HCT116 (cell line): ENCODE measurements around the gene KTI12. TPM values are rescaled to one million over a fixed set of nuclear protein-coding genes. Genes with fewer than 3 reads are reported as not detected.

ENCODE experiments used
- ATAC-seq: fragments of 200-7000 bp; cut with Tn5 transposase; 2 replicates; pipeline ENCODE4 v1.9.1; 2020; ENCODE audit warnings: mild to moderate bottlenecking, moderate library complexity
- BruUV-seq: library from RNA; stranded (reverse); fragments of 400-500 nt; replicated peaks from 2 replicates; lab custom pipeline; 2021; lab: Mats Ljungman, UMichigan
- CTCF ChIA-PET: fragments of 300-600 bp; sonication (Branson Sonifier 250); formaldehyde crosslinking; loops from one replicate; lab custom pipeline; 2021; ENCODE audit warnings: antibody characterized with exemption; lab: Charles Lee
- POLR2A ChIA-PET: fragments of 300-600, 350-600 bp; sonication (Branson Sonifier 250); formaldehyde crosslinking; loops from one replicate; lab custom pipeline; 2021; ENCODE audit warnings: antibody characterized with exemption; lab: Charles Lee
- RAD21 ChIA-PET, 2 experiments: fragments of 300-600 bp; sonication (Branson Sonifier 250); formaldehyde crosslinking; loops; one replicate each; lab custom pipeline; 2023; ENCODE audit warnings: low total read pairs in 2 of 2; ENCODE audit not compliant: uncharacterized antibody in 2 of 2, unreplicated experiment in 2 of 2, low non-redundant PET in 1 of 2; lab: Charles Lee
- DNase-seq: peaks from one replicate; pipeline ENCODE4 v3.0.0-alpha.2; 2010; ENCODE audit warnings: low read depth, low spot score
- H2AFZ ChIP-seq: fragments of 200-600 bp; shearing (Covaris generic), sonication (generic); 2 replicates; pipeline ENCODE4 v1.6.1; 2017; ENCODE audit warnings: low read depth, mixed run types, mixed read lengths, antibody characterized with exemption, low read length; ENCODE audit not compliant: poor library complexity, severe bottlenecking
- H3K27ac ChIP-seq: 2 replicates; pipeline ENCODE4 v1.5.1; 2012; ENCODE audit warnings: low read depth, low read length
- H3K27me3 ChIP-seq: fragments of 200-600 bp; sonication (generic); 2 replicates; pipeline ENCODE4 v1.6.1; 2016; ENCODE audit warnings: mixed run types, low read length, mixed read lengths; ENCODE audit not compliant: insufficient read depth
- H3K36me3 ChIP-seq, 2 experiments: fragments of 200-500 bp in 1 of 2; fragments of 200-600 bp in 1 of 2; sonication (Bioruptor generic) in 1 of 2; sonication (generic) in 1 of 2; 2 replicates each; pipeline versions ENCODE4 v1.5.1 to v1.6.1; 2014 to 2016; ENCODE audit warnings: low read length in 2 of 2, inconsistent platforms in 1 of 2, mixed read lengths in 1 of 2, mixed run types in 1 of 2; ENCODE audit not compliant: insufficient read depth in 2 of 2, control insufficient read depth in 1 of 2
- H3K4me1 ChIP-seq, 2 experiments: fragments of 200-600 bp in 1 of 2; sonication (generic) in 1 of 2; 2 replicates each; pipeline versions ENCODE4 v1.5.1 to v1.6.1; 2012 to 2017; ENCODE audit warnings: low read length in 2 of 2, inconsistent platforms in 1 of 2, mild to moderate bottlenecking in 1 of 2, mixed read lengths in 1 of 2, mixed run types in 1 of 2, moderate library complexity in 1 of 2; ENCODE audit not compliant: insufficient read depth in 2 of 2, control insufficient read depth in 1 of 2
- H3K4me2 ChIP-seq: fragments of 200-600 bp; sonication (generic); 2 replicates; pipeline ENCODE4 v1.6.1; 2017; ENCODE audit warnings: mixed run types, low read length, mixed read lengths
- H3K4me3 ChIP-seq, 2 experiments: fragments of 200-600 bp in 1 of 2; sonication (generic) in 1 of 2; replicated peaks in 1 of 2; 2 replicates each; pipeline ENCODE4 v1.5.1; 2011 to 2016; ENCODE audit warnings: low read length in 2 of 2, control low read depth in 1 of 2, low read depth in 1 of 2, mild to moderate bottlenecking in 1 of 2, mixed read lengths in 1 of 2, mixed run types in 1 of 2
- H3K79me2 ChIP-seq: fragments of 200-600 bp; sonication (generic); 2 replicates; pipeline ENCODE4 v1.6.1; 2017; ENCODE audit warnings: mild to moderate bottlenecking, mixed run types, low read length, moderate library complexity, mixed read lengths; ENCODE audit not compliant: insufficient read depth
- H3K9ac ChIP-seq: fragments of 200-600 bp; sonication (generic); 2 replicates; pipeline ENCODE4 v1.6.1; 2016; ENCODE audit warnings: low read length, mixed read lengths
- H3K9me2 ChIP-seq: fragments of 200-600 bp; sonication (generic), shearing (Covaris generic); 2 replicates; pipeline ENCODE4 v1.6.1; 2017; ENCODE audit warnings: mixed run types, mild to moderate bottlenecking, moderate library complexity; ENCODE audit not compliant: insufficient read depth
- H3K9me3 ChIP-seq, 2 experiments: fragments of 200-500 bp in 1 of 2; fragments of 200-600 bp in 1 of 2; sonication (Bioruptor generic) in 1 of 2; sonication (generic) in 1 of 2; 2 replicates each; pipeline ENCODE4 v1.6.1; 2014 to 2017; ENCODE audit warnings: low read length in 2 of 2, mixed read lengths in 2 of 2, inconsistent platforms in 1 of 2, low read depth in 1 of 2, mild to moderate bottlenecking in 1 of 2, mixed run types in 1 of 2, moderate library complexity in 1 of 2; ENCODE audit not compliant: control insufficient read depth in 1 of 2, insufficient read depth in 1 of 2
- H4K20me1 ChIP-seq: fragments of 200-600 bp; sonication (generic), shearing (Covaris generic); 2 replicates; pipeline ENCODE4 v1.6.1; 2017; ENCODE audit warnings: mixed run types, mild to moderate bottlenecking, moderate library complexity; ENCODE audit not compliant: insufficient read depth
- ATF3 ChIP-seq: IDR thresholded peaks from 2 replicates; pipeline ENCODE4 v1.6.1; 2012
- CEBPB ChIP-seq: IDR thresholded peaks from 2 replicates; pipeline ENCODE4 v1.6.1; 2012; ENCODE audit warnings: low read depth
- FOSL1 ChIP-seq: IDR thresholded peaks from 2 replicates; pipeline ENCODE4 v1.6.1; 2012; ENCODE audit warnings: low read depth
- JUND ChIP-seq: IDR thresholded peaks from 2 replicates; pipeline ENCODE4 v1.6.1; 2012
- POLR2A ChIP-seq: IDR thresholded peaks from 2 replicates; pipeline ENCODE4 v1.7.0; 2011; ENCODE audit warnings: borderline replicate concordance; ENCODE audit not compliant: insufficient read depth, insufficient read length; ENCODE audit errors: extremely low read depth
- POLR2AphosphoS5 ChIP-seq: IDR thresholded peaks from 2 replicates; pipeline ENCODE4 v1.6.1; 2011; ENCODE audit warnings: mild to moderate bottlenecking, low read depth, low read length, moderate library complexity
- SIN3A ChIP-seq: IDR thresholded peaks from 2 replicates; pipeline ENCODE4 v1.6.1; 2012; ENCODE audit warnings: low read depth
- SP1 ChIP-seq: IDR thresholded peaks from 2 replicates; pipeline ENCODE4 v1.6.1; 2012; ENCODE audit warnings: low read depth
- SRF ChIP-seq: IDR thresholded peaks from 2 replicates; pipeline ENCODE4 v1.6.1; 2012; ENCODE audit warnings: low read depth
- TCF7L2 ChIP-seq: IDR thresholded peaks from 2 replicates; pipeline ENCODE4 v1.7.0; 2011; ENCODE audit warnings: borderline replicate concordance, inconsistent platforms; ENCODE audit not compliant: insufficient read depth, insufficient read length; ENCODE audit errors: extremely low read depth
- ZBTB33 ChIP-seq: IDR thresholded peaks from 2 replicates; pipeline ENCODE4 v1.6.1; 2011; ENCODE audit warnings: mild to moderate bottlenecking, low read length, moderate library complexity; ENCODE audit not compliant: insufficient replicate concordance; ENCODE audit errors: extremely low read depth
- intact Hi-C: fragments of 100-400 bp; cut with micrococcal nuclease; formaldehyde crosslinking; loops from 2 replicates; pipeline ENCODE4 v1.10.0; 2022
- total RNA-seq: library from RNA; stranded (reverse); gene quantifications from one replicate; pipeline ENCODE4 v1.2.1, GENCODE V29; 2021; ENCODE audit not compliant: unreplicated experiment
- TF ChIP-seq, protein P1 (sequence below): IDR thresholded peaks from 2 replicates; pipeline ENCODE4 v1.6.1; 2012; ENCODE audit warnings: low read depth

KTI12 gene
- total RNA-seq, 1 experiment from 2014 or later = 8.2 TPM

GRCh38 chr1:52060822-52061221 lies 27.2 kb upstream of the KTI12 start:
- intact Hi-C loops = no loop called here
- no peak for ATAC-seq
- Histone ChIP-seq H3K27me3 (no peaks in the 10 kb centered on the region), H3K9me3 (no peaks in the 10 kb centered on the region), H3K9me2 (no peaks in the 10 kb centered on the region), H3K79me2 (peaks cover 66% of the 10 kb centered on the region), H3K4me1 (peaks cover 5 to 24% of the 10 kb centered on the region in 2 experiments), H2AFZ (no peak overlapping the region), H3K27ac (no peak overlapping the region), H4K20me1 (no peaks in the 10 kb centered on the region), H3K9ac (no peak overlapping the region), H3K4me3 (no peak overlapping the region), H3K36me3 (peaks cover 26 to 35% of the 10 kb centered on the region in 2 experiments; a peak in 3 of 4 replicates), H3K4me2 (no peak overlapping the region)
- ChIA-PET RAD21 (no interaction called here), POLR2A (interaction anchor here (0.5 to 2.0 kb wide), 2 partner anchors 11 to 19 kb away, joined by 3 to 7 read pairs; no protein-coding TSS in a partner anchor), CTCF (no interaction called here)
- TF ChIP-seq SRF (no peak), POLR2AphosphoS5 (no peak), POLR2A (no peak), FOSL1 (no peak), JUND (no peak), SIN3A (no peak), ATF3 (no peak), TCF7L2 (no peak), SP1 (no peak), ZBTB33 (no peak), CEBPB (no peak)
- TF ChIP-seq, protein P1, sequence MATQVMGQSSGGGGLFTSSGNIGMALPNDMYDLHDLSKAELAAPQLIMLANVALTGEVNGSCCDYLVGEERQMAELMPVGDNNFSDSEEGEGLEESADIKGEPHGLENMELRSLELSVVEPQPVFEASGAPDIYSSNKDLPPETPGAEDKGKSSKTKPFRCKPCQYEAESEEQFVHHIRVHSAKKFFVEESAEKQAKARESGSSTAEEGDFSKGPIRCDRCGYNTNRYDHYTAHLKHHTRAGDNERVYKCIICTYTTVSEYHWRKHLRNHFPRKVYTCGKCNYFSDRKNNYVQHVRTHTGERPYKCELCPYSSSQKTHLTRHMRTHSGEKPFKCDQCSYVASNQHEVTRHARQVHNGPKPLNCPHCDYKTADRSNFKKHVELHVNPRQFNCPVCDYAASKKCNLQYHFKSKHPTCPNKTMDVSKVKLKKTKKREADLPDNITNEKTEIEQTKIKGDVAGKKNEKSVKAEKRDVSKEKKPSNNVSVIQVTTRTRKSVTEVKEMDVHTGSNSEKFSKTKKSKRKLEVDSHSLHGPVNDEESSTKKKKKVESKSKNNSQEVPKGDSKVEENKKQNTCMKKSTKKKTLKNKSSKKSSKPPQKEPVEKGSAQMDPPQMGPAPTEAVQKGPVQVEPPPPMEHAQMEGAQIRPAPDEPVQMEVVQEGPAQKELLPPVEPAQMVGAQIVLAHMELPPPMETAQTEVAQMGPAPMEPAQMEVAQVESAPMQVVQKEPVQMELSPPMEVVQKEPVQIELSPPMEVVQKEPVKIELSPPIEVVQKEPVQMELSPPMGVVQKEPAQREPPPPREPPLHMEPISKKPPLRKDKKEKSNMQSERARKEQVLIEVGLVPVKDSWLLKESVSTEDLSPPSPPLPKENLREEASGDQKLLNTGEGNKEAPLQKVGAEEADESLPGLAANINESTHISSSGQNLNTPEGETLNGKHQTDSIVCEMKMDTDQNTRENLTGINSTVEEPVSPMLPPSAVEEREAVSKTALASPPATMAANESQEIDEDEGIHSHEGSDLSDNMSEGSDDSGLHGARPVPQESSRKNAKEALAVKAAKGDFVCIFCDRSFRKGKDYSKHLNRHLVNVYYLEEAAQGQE = no peak
- no peak for DNase-seq
- no TSS peak for BruUV-seq
